Activated CD4-positive, alpha-beta T cell treated with anti-CD3 and anti-CD28 coated beads for 36 hours (primary cell): ENCODE results near the gene CEP44. TPM values are rescaled to one million over a fixed set of nuclear protein-coding genes. Genes with fewer than 3 reads are reported as not detected.

Experiments used
- ATAC-seq: fragments of 200-7000 bp; cut with Tn5 transposase; one replicate; pipeline ENCODE4 v1.10.0; 2021; ENCODE audit warnings: mild to moderate bottlenecking, moderate library complexity
- CTCF ChIA-PET: fragments of 350-600 bp; sonication (Branson Sonifier 250); formaldehyde crosslinking; loops from one replicate; lab custom pipeline; 2021; ENCODE audit warnings: antibody characterized with exemption; lab: Charles Lee
- POLR2A ChIA-PET: fragments of 350-600 bp; sonication (Branson Sonifier 250); formaldehyde crosslinking; loops from one replicate; lab custom pipeline; 2021; ENCODE audit warnings: antibody characterized with exemption, inconsistent platforms; lab: Charles Lee
- DNase-seq: peaks from one replicate; pipeline ENCODE4 v3.0.0-alpha.2; 2020
- H3K27ac Mint-ChIP-seq: one replicate; pipeline ENCODE4 v1.8.0; 2021; ENCODE audit warnings: mixed read lengths
- H3K27me3 Mint-ChIP-seq: one replicate; pipeline ENCODE4 v1.8.0; 2021; ENCODE audit warnings: mixed read lengths
- H3K36me3 Mint-ChIP-seq: one replicate; pipeline ENCODE4 v1.8.0; 2021; ENCODE audit warnings: low read depth, mixed read lengths
- H3K4me1 Mint-ChIP-seq: one replicate; pipeline ENCODE4 v1.8.0; 2021; ENCODE audit warnings: mixed read lengths
- H3K4me3 Mint-ChIP-seq: one replicate; pipeline ENCODE4 v1.8.0; 2021; ENCODE audit warnings: mild to moderate bottlenecking, moderate library complexity, mixed read lengths
- H3K9me3 Mint-ChIP-seq: one replicate; pipeline ENCODE4 v1.8.0; 2021; ENCODE audit warnings: low read depth, mixed read lengths
- intact Hi-C, 2 experiments: fragments of 100-400 bp; cut with DNase I in 1 of 2; cut with micrococcal nuclease in 1 of 2; formaldehyde crosslinking; loops; one replicate each; pipeline versions ENCODE4 v1.14.2 to v1.15.1; 2022 to 2024; cut with DNase I, micrococcal nuclease
- total RNA-seq, 2 experiments: library from RNA; stranded (reverse); gene quantifications; one replicate each; pipeline ENCODE4 v1.2.3, GENCODE V29; 2021

The CEP44 gene, protein sequence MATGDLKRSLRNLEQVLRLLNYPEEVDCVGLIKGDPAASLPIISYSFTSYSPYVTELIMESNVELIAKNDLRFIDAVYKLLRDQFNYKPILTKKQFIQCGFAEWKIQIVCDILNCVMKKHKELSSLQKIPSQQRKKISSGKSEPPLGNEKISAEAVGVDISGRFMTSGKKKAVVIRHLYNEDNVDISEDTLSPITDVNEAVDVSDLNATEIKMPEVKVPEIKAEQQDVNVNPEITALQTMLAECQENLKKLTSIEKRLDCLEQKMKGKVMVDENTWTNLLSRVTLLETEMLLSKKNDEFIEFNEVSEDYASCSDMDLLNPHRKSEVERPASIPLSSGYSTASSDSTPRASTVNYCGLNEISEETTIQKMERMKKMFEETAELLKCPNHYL
- total RNA-seq = 10 to 100 TPM; 20.1 to 30.1 TPM

DNA sequence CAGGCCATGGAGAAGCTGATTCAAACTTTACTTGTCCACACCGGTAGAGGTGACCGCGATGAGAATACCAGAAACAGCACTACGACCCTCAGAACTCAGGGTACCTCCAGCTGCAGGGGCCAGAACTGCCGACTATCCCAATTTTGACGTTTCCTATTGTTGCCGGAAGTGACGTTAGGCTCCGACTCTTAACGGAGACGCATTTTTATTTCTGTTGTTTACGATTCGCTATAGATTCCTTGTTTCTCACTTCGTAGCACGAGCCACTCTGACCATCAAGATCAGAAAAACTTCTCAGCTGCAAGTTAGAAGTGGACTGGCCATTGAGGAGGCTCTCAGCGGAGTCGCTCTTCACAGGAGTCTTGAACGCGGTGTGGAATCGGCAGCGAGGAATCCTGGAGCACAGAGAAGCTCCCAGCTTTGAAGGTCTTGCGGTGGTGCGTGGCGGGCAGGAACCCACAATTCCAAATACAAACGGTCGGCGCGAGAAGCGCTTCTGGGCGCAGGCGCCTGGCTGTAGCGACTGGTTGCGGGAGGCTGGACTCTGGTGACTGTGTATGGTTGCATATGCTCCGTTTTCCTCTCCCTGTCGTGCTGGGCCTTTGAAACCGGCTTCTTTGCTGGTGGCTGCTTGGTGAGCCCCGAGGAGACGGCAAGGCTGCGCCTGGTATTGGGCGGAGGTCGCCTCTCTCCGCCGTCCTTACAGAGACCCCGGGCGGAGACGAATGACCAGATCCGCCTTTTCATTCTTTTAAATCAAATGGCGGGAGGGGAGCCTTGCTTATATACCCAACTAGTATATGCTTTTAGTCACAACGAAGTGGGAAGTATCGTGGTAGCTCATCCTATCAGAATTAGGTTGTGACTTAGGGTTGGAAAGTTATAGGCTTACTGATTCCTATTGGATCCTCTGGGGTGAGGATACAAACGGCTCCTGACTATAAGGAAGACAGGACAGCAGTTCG is at the start of gene CEP44, which contains the start of gene FBXO8:
Gene CEP44, plus strand, starts transcription at position 405 of the 965 bp plus-strand sequence. CDS start 15,211 bp downstream, outside the sequence.
Gene FBXO8, minus strand, starts transcription at position 161 of the 965 bp plus-strand sequence. CDS start 20,575 bp downstream, outside the sequence.
- POLR2A ChIA-PET = interaction anchor here (0.5 kb wide), 1 partner anchor 949 kb away, joined by 3 read pairs; the partner anchor contains the start of gene HMGB2
- H3K27me3 Mint-ChIP-seq = no peaks in the 10 kb centered on the region
- CTCF ChIA-PET = interaction anchor here (0.6 to 1.0 kb wide), 2 partner anchors 69 to 778 kb away, joined by 3 read pairs; no protein-coding TSS in a partner anchor

GRCh38 chr4:174236359-174236758 is 47.4 kb upstream of the CEP44 start:
- Mint-ChIP-seq H3K9me3 (no peaks in the 10 kb centered on the region), H3K27ac (no peak overlapping the region), H3K36me3 (peaks cover 6% of the 10 kb centered on the region), H3K27me3 (no peaks in the 10 kb centered on the region), H3K4me1 (no peaks in the 10 kb centered on the region), H3K4me3 (no peak overlapping the region)
- CTCF ChIA-PET = no interaction called here
- ATAC-seq (no peak), DNase-seq (no peak)
- intact Hi-C loops = no loop called here
- POLR2A ChIA-PET = no interaction called here

More for the DNA sequence above, at the start of gene CEP44, which contains the start of gene FBXO8:
- Mint-ChIP-seq H3K4me1 (peaks cover 62% of the 10 kb centered on the region), H3K27ac (peak within 1 kb of the TSS; percentile 100), H3K9me3 (no peaks in the 10 kb centered on the region), H3K36me3 (peaks cover 18% of the 10 kb centered on the region), H3K4me3 (peak within 1 kb of the TSS; percentile 98)
- ATAC-seq = peak; percentile 68
- DNase-seq = peak; percentile 72
- intact Hi-C loops = loop anchor here (1.0 to 10.0 kb wide), 7 partner anchors 779 to 1911 kb away; partner anchors contain the start of genes HMGB2 (in 2 of the 2), SAP30 (in 2 of the 2) and SPATA4 (in 1 of the 2)

- no peaks in the 10 kb centered on the region for H3K4me1 Mint-ChIP-seq
- intact Hi-C loops = no loop called here
- ATAC-seq (no peak), DNase-seq (no peak)
- H3K27ac Mint-ChIP-seq = no peak overlapping the region
- POLR2A ChIA-PET = no interaction called here
- no peaks in the 10 kb centered on the region for H3K27me3 Mint-ChIP-seq
- no peaks in the 10 kb centered on the region for H3K9me3 Mint-ChIP-seq
- CTCF ChIA-PET = no interaction called here
- peaks cover 6% of the 10 kb centered on the region for H3K36me3 Mint-ChIP-seq
- no peak overlapping the region for H3K4me3 Mint-ChIP-seq
Measured at GRCh38 chr4:174241162-174241561, 42.5 kb upstream of the CEP44 start.

GRCh38 chr4:174244441-174244840 is 39.3 kb upstream of the CEP44 start:
- no peak for ATAC-seq
- CTCF ChIA-PET = interaction anchor here (1.3 kb wide), 1 partner anchor 15 kb away, joined by 3 read pairs; no protein-coding TSS in a partner anchor

DNA sequence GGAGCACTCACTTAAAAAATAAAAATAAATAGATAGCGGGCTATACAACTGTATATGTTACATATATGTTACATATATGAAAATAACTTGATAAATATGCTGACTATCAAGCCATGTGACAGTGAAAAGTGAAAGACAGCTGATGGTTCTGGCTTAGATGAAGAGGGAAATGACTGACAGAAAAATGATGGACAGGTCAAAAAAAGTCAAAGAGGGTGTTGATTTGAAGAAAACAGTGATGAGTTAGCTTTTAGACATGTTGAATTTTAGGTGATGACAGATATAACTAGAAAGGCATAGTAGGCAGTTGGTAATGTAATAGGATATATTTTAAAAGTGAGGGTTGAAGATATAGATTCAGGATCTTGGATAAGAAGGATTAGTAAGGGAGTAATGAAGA is 38.0 kb upstream of the CEP44 start:
- intact Hi-C loops = no loop called here
- no peaks in the 10 kb centered on the region for H3K36me3 Mint-ChIP-seq
- no peak for ATAC-seq
- POLR2A ChIA-PET = no interaction called here
- no peak for DNase-seq
- CTCF ChIA-PET = no interaction called here
- no peaks in the 10 kb centered on the region for H3K27me3 Mint-ChIP-seq
- H3K27ac Mint-ChIP-seq = no peak overlapping the region
- H3K4me1 Mint-ChIP-seq = no peaks in the 10 kb centered on the region
- H3K4me3 Mint-ChIP-seq = no peak overlapping the region
- no peaks in the 10 kb centered on the region for H3K9me3 Mint-ChIP-seq

More at GRCh38 chr4:174244441-174244840, 39.3 kb upstream of the CEP44 start:
- no peaks in the 10 kb centered on the region for H3K4me1 Mint-ChIP-seq
- H3K9me3 Mint-ChIP-seq = no peaks in the 10 kb centered on the region
- DNase-seq = no peak
- intact Hi-C loops = no loop called here
- H3K4me3 Mint-ChIP-seq = no peak overlapping the region
- H3K36me3 Mint-ChIP-seq = no peaks in the 10 kb centered on the region
- POLR2A ChIA-PET = no interaction called here
- no peaks in the 10 kb centered on the region for H3K27me3 Mint-ChIP-seq
- no peak overlapping the region for H3K27ac Mint-ChIP-seq

DNA sequence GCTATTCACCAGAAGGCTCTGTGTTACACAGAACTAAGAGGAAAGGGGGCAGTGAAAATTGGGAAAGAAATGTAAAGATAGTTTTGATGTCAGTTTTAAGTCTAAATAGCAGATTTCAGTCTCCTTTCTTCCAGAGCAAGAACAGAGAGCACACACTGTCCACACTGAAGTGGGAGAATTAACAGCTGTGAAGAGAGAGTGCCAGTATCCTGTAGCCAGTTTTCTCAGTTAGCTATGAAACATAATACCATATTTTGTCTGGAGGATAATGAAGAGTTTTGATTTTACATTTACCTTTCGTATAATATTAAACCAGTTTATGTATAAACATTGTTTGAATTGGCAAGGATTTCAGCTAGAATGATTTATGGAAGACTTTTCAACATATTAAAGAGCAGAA is 35.3 kb upstream of the CEP44 start:
- Mint-ChIP-seq H3K9me3 (no peaks in the 10 kb centered on the region), H3K36me3 (no peaks in the 10 kb centered on the region), H3K4me3 (no peak overlapping the region), H3K27me3 (no peaks in the 10 kb centered on the region), H3K27ac (no peak overlapping the region), H3K4me1 (peaks cover 2% of the 10 kb centered on the region)
- POLR2A ChIA-PET = no interaction called here
- DNase-seq = no peak
- CTCF ChIA-PET = no interaction called here
- intact Hi-C loops = no loop called here
- no peak for ATAC-seq

GRCh38 chr4:174252412-174252811 is 31.3 kb upstream of the CEP44 start:
- Mint-ChIP-seq H3K27me3 (no peaks in the 10 kb centered on the region), H3K27ac (no peak overlapping the region), H3K4me3 (no peak overlapping the region), H3K36me3 (peaks cover 2% of the 10 kb centered on the region), H3K4me1 (peaks cover 8% of the 10 kb centered on the region), H3K9me3 (no peaks in the 10 kb centered on the region)
- ChIA-PET CTCF (interaction anchor here (0.6 kb wide), 1 partner anchor 79 kb away, joined by 3 read pairs; no protein-coding TSS in a partner anchor), POLR2A (no interaction called here)
- DNase-seq = no peak
- intact Hi-C loops = no loop called here
- no peak for ATAC-seq

GRCh38 chr4:174254613-174255012 is 29.1 kb upstream of the CEP44 start:
- Mint-ChIP-seq H3K9me3 (no peaks in the 10 kb centered on the region), H3K27ac (no peak overlapping the region), H3K36me3 (peaks cover 2% of the 10 kb centered on the region), H3K4me3 (no peak overlapping the region), H3K27me3 (no peaks in the 10 kb centered on the region), H3K4me1 (peaks cover 8% of the 10 kb centered on the region)
- ChIA-PET POLR2A (no interaction called here), CTCF (no interaction called here)
- no peak for ATAC-seq
- intact Hi-C loops = no loop called here
- DNase-seq = no peak

DNA sequence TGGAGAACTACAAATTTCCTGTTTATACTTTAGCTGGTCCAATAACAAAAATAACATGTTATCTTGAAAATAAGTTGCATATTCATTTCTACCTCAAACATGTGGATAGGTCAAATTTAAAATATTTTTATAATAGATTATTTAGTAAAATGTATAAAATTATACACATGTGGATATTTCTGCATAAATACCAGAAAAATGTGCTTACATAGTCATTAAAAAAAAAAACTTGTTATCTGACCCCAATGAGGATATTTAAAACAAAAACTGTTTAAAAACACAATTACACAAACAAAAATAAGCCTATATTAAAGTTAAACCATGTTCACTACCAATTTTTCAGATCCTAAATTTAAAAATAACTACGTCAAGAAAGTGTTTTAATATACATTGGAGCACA is 28.3 kb upstream of the CEP44 start:
- CTCF ChIA-PET = no interaction called here
- no peaks in the 10 kb centered on the region for H3K27me3 Mint-ChIP-seq
- ATAC-seq (no peak), DNase-seq (no peak)
- peaks cover 2% of the 10 kb centered on the region for H3K36me3 Mint-ChIP-seq
- no peak overlapping the region for H3K27ac Mint-ChIP-seq
- peaks cover 8% of the 10 kb centered on the region for H3K4me1 Mint-ChIP-seq
- H3K4me3 Mint-ChIP-seq = no peak overlapping the region
- POLR2A ChIA-PET = no interaction called here
- no peaks in the 10 kb centered on the region for H3K9me3 Mint-ChIP-seq
- intact Hi-C loops = no loop called here

- H3K36me3 Mint-ChIP-seq = peaks cover 2% of the 10 kb centered on the region
- no peak overlapping the region for H3K4me3 Mint-ChIP-seq
- ATAC-seq = no peak
- no peaks in the 10 kb centered on the region for H3K27me3 Mint-ChIP-seq
- CTCF ChIA-PET = no interaction called here
- no peaks in the 10 kb centered on the region for H3K9me3 Mint-ChIP-seq
- H3K27ac Mint-ChIP-seq = no peak overlapping the region
- intact Hi-C loops = no loop called here
- peaks cover 8% of the 10 kb centered on the region for H3K4me1 Mint-ChIP-seq
- no peak for DNase-seq
- POLR2A ChIA-PET = no interaction called here
Measured at GRCh38 chr4:174255786-174256185, 27.9 kb upstream of the CEP44 start.

DNA sequence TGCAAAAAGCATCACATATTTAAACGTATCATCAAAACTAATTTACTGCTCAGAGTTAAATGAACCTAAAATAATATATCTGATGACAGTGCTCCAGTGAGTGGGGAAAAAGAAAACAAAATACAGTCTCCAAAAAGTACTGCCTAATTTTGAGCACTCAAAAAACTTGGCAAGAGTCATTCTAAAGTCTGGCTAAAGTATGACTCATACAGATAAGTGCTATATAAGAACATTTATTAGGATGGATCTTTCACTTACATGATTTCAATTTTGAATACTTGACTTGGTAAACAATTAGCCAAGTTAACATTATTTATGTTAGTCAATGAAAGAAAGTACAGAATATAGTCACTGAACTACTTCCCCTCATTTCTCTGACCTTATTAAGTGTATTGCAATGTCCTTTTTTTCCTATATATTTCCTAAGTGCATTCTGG is 27.4 kb upstream of the CEP44 start:
- peaks cover 2% of the 10 kb centered on the region for H3K36me3 Mint-ChIP-seq
- H3K4me1 Mint-ChIP-seq = peaks cover 8% of the 10 kb centered on the region
- no peak overlapping the region for H3K4me3 Mint-ChIP-seq
- ChIA-PET POLR2A (no interaction called here), CTCF (interaction anchor here (1.7 kb wide), 1 partner anchor 11 kb away, joined by 8 read pairs; no protein-coding TSS in a partner anchor)
- no peaks in the 10 kb centered on the region for H3K27me3 Mint-ChIP-seq
- ATAC-seq (no peak), DNase-seq (no peak)
- no peaks in the 10 kb centered on the region for H3K9me3 Mint-ChIP-seq
- no peak overlapping the region for H3K27ac Mint-ChIP-seq
- intact Hi-C loops = no loop called here
